Measurements from ENCODE around the gene NKAP.

GRCh38 chrX:119880076-119880475 lies 63.5 kb downstream of the NKAP start:
- TF ChIP-seq POLR2A (IDR thresholded peaks at IDR 0.05; ENCODE audit: low read depth, low read length) = no peak
- TF ChIP-seq POLR2AphosphoS5 (IDR thresholded peaks at IDR 0.05; ENCODE audit: low read depth, low read length) = no peak
- TF ChIP-seq SPI1 (IDR thresholded peaks at IDR 0.05; ENCODE audit: low read depth, low read length) = no peak

Measured in GM12891 (cell line).